ENCODE data around the gene MRPL48. TPM values are rescaled to one million over a fixed set of nuclear protein-coding genes. Genes with fewer than 3 reads are reported as not detected.
"Not testable (repeated sequence)": the region's sequence is repeated elsewhere in the genome, so short reads cannot be mapped to it uniquely, and the experiment has no call there.

The MRPL48 gene
- total RNA-seq, 1 experiment from 2014 or later: 88.5 TPM

DNA sequence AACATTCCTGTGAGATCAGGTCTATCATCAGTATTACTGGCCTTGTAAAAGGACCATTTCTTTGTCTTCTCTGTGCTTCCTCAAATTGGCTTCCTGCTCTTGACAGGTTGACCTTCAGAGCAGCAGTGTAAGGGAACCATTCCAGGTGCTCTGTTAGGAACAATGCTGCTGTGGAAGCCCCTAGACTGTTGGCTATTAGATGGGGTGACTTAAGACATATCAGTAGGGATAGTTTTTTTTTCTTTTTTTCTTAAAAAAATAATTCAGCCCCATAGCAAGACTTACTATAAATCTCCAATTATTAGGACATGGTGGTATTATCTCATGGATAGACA lies 51.4 kb downstream of the MRPL48 start:
- no peak for DNase-seq (ENCODE audit: low read depth)

DNA sequence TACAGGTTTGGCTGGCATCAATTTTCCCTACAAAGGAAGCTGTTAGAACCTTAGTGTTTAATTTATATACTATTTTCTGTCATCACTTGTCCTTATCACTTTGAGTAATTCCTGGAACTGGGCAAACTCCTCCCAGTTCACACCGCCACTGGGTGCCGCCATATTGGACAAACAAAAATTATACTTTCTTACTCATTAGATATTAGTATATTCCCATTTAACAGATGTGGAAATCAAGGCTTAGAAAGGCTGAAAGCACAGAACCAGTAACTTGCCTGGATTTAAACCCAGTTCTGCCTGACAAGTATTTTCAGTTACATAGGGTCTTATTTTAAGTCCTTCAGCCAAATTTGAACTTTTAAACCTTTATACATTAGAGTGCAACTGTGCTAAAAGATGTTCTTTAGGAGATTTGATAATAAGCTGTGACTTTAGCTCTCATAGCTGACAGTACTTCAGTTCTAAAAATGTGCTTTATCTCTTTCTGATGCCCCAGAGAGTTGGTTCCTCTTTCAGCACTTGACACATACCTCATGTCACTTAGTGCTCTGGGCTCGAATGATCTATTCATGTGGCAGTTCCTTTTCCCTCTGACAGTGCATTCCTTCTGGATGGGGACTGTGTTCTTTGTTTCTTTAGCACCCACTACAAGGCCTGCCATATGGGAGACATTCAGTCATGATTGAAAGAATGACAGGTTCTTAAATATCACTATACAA lies 63.5 kb downstream of the MRPL48 start:
- DNase-seq (ENCODE audit: low read depth): no peak

GRCh38 chr11:73852049-73852448 lies 64.4 kb downstream of the MRPL48 start:
- DNase-seq (ENCODE audit: low read depth): no peak

- DNase-seq (ENCODE audit: low read depth): no peak
Measured at GRCh38 chr11:73854680-73855079, 67.0 kb downstream of the MRPL48 start.

DNA sequence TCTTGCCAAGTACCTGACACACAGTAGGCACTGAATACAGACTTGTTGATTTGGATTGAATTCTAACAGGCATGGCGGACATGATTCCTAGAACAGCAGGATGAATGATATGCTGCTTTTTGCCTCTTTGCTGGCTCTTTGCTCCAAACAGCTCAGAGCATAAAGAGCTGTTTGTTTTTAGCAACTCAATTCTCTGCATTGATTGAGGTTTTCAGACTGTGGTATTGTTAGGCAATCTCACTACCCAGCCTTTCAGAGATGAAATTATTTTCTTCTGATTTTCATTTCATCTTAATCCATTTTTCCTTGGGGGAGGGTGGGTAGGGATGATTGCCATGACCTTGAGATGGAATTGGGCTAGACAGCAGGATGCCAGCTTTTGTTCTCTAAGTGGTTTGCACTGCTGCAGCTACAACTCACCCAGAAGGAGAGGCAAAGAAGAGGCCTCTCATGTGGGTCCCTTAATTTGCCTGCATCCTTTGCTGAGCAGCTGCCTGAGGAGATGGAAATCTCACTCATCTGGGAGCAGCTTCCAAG lies 68.4 kb downstream of the MRPL48 start:
- no peak for DNase-seq (ENCODE audit: low read depth)

DNA sequence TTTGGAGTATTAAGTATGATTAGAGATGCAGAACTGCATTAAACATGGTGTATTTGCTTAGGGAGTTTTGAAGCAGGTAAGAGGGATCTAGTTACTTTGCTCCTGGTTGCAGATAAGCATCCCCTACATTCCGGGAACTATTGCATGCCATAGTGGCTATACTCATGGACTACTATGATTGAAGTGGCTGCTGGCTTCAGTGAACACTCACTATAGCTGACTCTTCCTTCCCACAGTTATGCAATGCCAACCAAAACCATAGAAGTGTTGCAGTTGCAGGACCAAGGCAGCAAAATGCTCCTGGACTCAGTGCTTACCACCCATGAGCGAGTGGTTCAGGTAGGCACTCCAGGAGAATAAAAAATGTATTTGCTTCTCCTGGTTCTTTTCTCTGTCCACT lies 72.0 kb downstream of the MRPL48 start:
- DNase-seq (ENCODE audit: low read depth): no peak

- no peak for DNase-seq (ENCODE audit: low read depth)
Measured at GRCh38 chr11:73860202-73860601, 72.5 kb downstream of the MRPL48 start.

DNA sequence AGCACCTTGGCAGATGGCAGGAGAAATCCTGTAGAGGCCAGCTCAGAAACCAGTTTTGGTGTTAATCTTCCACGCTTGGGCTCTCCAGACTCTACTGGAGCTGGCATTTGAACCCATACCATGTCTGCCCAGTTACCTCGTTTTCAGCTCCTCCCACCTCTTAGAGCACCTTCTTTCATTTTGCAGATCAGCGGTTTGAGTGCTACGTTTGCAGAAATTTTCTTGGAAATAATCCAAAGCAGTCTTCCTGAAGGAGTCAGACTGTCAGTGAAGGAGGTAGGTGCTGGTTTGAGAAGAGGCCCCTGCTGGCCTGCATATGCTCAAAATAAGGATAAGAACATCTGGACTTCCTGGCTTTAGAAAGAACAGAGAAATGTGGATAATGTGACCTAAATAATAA lies 75.3 kb downstream of the MRPL48 start:
- no peak for DNase-seq (ENCODE audit: low read depth)

DNA sequence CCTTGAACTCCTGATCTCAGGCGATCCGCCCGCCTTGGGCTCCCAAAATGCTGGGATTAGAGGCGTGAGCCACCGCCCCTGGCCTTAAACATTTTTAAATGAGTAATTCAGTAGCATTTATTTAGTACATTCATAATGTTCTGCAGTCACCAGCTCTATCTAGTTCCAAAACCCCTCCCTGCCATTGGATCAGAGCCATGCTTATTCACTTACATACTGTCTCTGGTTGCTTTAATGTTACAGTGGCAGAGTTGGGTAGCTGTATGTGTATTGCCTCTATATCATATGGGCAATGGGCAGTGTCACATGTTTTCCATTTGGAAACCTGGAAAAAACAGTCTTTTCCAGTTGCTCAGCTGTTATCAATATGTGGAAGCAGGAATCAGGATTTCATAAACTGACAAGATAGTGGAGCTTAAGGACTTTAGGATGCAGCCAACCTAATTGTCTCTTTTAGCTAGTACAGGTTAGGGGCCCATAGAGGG lies 78.5 kb downstream of the MRPL48 start:
- DNase-seq (ENCODE audit: low read depth): no peak

DNA sequence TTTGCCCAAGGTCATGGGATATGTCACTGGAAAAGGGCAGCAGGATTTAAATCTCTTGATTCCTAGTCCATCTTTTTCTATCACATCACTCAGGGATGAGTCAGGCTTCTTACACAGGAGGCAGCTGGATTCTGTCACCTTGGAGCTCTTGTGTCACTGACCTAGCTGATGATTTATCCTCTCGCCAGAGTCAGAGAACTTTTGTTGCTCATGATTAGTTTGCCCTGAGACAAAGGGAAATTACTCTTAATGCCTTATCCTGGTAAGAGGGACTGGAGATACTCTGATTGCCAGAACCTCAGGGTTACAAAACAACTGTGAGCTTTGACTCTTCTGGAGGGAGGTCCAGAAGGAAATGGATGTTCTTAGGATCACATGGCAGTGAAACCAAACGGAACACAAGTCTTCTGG lies 78.9 kb downstream of the MRPL48 start:
- peak; percentile 93 for DNase-seq (ENCODE audit: low read depth)

DNA sequence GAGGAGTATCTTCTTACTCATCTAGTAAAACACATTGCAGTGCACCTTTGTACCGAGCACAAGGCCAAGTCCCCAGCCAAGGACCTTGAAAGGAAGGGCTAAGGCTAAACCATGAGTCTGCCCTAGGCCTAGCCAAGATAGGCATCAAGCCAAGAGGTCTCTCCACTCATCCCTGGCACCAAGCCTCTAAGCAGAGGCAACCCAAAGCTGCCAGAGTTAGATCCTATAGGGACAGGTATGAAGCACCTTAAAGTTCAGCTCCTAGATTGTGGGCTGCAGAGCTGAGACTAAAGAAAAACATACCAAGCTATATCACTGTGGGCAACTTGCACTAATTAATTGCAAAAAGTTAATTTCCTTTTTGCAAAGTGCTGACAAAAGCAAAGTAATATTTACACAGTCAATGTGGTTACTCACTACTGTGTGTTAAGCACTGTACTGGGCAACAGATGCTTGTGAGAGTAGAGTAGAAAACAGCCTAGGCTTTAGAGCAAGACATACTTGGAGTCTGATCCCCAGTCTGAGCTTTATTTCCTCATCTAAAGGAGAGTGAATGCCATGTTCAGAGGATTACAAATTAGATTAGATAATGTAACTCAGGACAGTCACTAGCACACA lies 81.8 kb downstream of the MRPL48 start:
- peak; percentile 74 for DNase-seq (ENCODE audit: low read depth)

GRCh38 chr11:73870261-73870660 lies 82.6 kb downstream of the MRPL48 start:
- no peak for DNase-seq (ENCODE audit: low read depth)

DNA sequence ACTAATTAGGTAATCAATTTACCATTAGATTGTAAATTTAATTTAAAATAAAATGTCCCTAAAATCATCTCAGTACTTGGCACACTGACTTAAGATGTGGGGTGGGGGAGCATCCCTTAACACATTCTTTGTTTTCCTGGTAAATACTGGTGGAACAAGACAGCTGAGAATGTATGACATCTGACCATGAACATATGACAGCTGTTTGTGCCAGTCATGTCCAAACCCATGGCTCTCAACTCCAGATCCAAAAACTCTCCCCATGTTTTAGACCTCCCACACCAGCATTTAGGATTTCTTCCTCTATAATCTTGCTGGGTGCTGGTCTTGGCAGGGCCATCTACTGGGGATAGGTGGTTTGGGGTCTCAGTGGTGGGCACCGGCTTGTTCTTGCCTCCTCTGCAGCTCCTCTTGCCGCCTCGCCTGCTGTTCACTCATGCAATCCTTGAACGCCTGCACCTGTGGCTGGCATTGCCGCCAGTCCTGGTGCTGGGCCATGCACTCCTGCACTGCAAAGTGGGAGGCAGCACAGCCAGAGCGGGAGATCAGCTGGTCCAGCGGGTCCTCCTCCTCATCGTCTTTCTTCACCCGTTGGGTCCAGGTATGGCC lies 85.2 kb downstream of the MRPL48 start:
- no peak for DNase-seq (ENCODE audit: low read depth)

DNA sequence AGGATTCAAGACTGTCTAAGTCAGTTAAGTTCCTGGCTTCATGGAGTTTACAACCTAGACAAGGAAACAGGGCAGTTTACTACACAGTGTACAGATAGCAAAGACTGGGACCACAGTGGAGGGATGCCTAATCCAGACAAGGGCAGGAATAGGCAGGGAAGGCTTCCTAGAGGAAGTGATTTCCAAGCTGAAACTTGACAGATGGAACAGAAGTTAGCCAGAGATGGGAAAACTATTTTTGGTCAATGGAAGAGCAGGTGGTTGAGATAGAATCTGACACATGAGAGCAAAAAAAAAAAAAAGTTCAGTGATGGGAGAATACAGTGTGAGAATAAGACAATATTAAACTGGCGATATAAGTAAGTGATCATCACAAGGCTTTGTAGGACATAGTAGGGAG lies 87.7 kb downstream of the MRPL48 start:
- no peak for DNase-seq (ENCODE audit: low read depth)

- peak; percentile 13 for DNase-seq (ENCODE audit: low read depth)
Measured at GRCh38 chr11:73875840-73876239, 88.2 kb downstream of the MRPL48 start.

DNA sequence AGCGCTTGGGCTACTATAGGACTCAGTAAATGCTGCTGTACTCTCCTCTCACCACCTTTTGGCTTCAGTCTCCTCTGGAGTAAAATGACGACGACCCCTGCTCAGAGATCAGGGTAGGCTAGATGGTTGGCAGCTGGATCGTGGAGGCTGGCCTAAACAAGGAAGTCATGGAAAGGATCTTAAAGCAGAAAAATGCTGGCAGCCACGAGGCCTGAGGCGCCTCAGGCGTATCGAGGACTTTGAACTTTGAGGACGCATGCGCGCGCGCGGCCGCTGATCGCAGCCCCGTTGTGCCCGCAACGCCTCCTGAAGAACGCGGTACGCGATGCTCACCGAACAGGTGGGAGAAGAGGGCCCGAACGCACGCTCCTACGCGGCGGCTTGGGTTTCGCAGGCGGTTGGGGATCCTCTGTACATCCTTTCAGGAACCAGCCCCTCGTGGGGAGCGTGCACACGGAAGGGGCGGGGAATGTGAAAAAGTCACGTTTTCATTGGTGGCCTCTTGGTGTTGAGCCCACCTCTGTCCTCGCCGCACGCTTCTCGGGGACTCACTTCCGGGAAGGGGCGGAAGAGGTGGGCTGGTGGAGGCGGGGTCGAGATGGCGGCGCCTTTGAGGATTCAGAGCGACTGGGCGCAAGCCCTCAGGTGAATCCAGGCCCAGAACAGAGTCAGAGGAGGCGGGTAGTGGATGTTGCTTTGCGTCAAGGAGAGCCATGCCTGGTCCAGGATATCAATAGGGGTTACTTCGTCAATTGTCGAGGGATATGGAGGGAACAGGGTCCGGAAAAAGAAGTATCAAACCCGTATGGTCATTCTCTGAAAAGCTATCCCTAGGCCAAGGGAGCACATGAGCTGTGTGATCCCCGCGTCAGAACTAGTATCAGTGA lies 89.0 kb downstream of the MRPL48 start, which contains the start of the genes COA4 and PAAF1:
TSS of gene COA4 (minus strand) at position 423 of the 887 bp plus-strand sequence. CDS start 3,468 bp downstream, outside the sequence.
TSS of gene PAAF1 (plus strand) at position 576 of the 887 bp plus-strand sequence. CDS start at position 599, 23 bp downstream.
- peak; percentile 98 for DNase-seq (ENCODE audit: low read depth)

- DNase-seq (ENCODE audit: low read depth): no peak
Measured at GRCh38 chr11:73878771-73879170, 91.1 kb downstream of the MRPL48 start.

- DNase-seq (ENCODE audit: low read depth): not testable (repeated sequence)
Measured at GRCh38 chr11:73880449-73880848, 92.8 kb downstream of the MRPL48 start.

- no peak for DNase-seq (ENCODE audit: low read depth)
Measured at GRCh38 chr11:73883856-73884255, 96.2 kb downstream of the MRPL48 start.

DNA sequence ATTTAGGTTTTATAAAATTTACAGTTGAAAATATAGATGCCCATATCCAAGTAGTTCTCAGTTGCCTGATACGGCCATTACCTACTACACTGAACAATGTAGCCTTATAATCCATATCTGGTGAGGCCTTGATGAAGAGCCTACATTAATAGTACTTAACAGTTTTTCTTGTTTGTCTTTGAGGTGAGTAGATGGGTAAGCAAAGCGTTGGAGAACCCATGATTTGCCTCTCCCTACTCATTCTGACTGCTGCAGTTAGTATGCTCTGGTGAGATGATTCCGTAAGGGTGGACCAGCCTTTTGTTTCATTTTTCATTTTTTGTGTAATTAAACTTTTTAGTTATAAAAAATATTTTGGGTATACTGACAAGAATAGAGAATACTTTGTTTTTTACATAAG lies 100.6 kb downstream of the MRPL48 start:
- no peak for DNase-seq (ENCODE audit: low read depth)

- DNase-seq (ENCODE audit: low read depth): peak; percentile 14
Measured at GRCh38 chr11:73889019-73889418, 101.3 kb downstream of the MRPL48 start.

GRCh38 chr11:73889536-73889935 lies 101.9 kb downstream of the MRPL48 start:
- DNase-seq (ENCODE audit: low read depth): no peak
